OCI-LY7 (cell line): ENCODE data around the gene NKX1-1.

Experiments
- EZH2phosphoT487 ChIP-seq: fragments of 200-600 bp; sonication (generic); IDR thresholded peaks from 2 replicates; pipeline ENCODE4 v1.6.1; 2018; ENCODE audit warnings: low read depth, borderline replicate concordance, mild to moderate bottlenecking, mixed run types, antibody characterized with exemption, low read length, moderate library complexity, mixed read lengths
- TF ChIP-seq, protein P1 (sequence below): fragments of 200-600 bp; sonication (generic); conservative IDR thresholded peaks from 2 replicates; pipeline ENCODE4 v1.5.1; 2014; ENCODE audit warnings: mild to moderate bottlenecking, antibody characterized with exemption, low read length, moderate library complexity, mixed read lengths

DNA sequence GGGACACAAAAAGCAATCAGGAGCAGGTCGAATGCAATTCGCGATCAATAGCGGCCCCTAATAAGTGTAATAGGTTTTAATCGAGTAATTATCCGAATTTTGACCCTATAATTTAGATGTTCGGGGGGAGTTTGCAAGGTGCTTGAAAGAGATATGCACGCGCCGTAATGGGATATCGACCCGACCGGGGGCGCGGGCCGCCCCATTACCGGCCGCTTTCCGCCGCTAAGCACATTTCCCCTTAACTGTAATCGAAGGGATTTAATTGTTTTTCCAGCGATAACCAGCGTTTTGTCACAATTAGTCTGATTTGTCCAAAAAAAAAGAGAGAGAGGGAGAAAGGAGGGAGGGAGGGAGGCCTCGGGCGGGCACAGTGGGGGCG, 997 bp downstream of the NKX1-1 start:
- TF ChIP-seq, protein P1, sequence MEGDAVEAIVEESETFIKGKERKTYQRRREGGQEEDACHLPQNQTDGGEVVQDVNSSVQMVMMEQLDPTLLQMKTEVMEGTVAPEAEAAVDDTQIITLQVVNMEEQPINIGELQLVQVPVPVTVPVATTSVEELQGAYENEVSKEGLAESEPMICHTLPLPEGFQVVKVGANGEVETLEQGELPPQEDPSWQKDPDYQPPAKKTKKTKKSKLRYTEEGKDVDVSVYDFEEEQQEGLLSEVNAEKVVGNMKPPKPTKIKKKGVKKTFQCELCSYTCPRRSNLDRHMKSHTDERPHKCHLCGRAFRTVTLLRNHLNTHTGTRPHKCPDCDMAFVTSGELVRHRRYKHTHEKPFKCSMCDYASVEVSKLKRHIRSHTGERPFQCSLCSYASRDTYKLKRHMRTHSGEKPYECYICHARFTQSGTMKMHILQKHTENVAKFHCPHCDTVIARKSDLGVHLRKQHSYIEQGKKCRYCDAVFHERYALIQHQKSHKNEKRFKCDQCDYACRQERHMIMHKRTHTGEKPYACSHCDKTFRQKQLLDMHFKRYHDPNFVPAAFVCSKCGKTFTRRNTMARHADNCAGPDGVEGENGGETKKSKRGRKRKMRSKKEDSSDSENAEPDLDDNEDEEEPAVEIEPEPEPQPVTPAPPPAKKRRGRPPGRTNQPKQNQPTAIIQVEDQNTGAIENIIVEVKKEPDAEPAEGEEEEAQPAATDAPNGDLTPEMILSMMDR: no peak
- TF ChIP-seq EZH2phosphoT487: no peak
